ENCODE results near the gene LLCFC1.

Gene LLCFC1

GRCh38 chr7:142901426-142902259 lies 37.6 kb upstream of the LLCFC1 start:
- TF ChIP-seq CTCF (IDR thresholded peaks at IDR 0.05; ENCODE audit: borderline replicate concordance, insufficient read depth, low read depth, low read length) = no peak
- no peak overlapping the region for H3K4me3 ChIP-seq (ENCODE audit: low read depth, low read length)

- H3K4me3 ChIP-seq (ENCODE audit: low read depth, low read length) = no peak overlapping the region
- no peak for TF ChIP-seq CTCF (IDR thresholded peaks at IDR 0.05; ENCODE audit: borderline replicate concordance, insufficient read depth, low read depth, low read length)
These were observed 35.2 kb upstream of the LLCFC1 start for GRCh38 chr7:142904128-142904527.

GRCh38 chr7:142905759-142906158 lies 33.5 kb upstream of the LLCFC1 start:
- H3K4me3 ChIP-seq (ENCODE audit: low read depth, low read length) = no peak overlapping the region
- no peak for TF ChIP-seq CTCF (IDR thresholded peaks at IDR 0.05; ENCODE audit: borderline replicate concordance, insufficient read depth, low read depth, low read length)

GRCh38 chr7:142906643-142907042 lies 32.6 kb upstream of the LLCFC1 start:
- TF ChIP-seq CTCF (IDR thresholded peaks at IDR 0.05; ENCODE audit: borderline replicate concordance, insufficient read depth, low read depth, low read length) = no peak

GRCh38 chr7:142908290-142908689 lies 31.0 kb upstream of the LLCFC1 start:
- no peak for TF ChIP-seq CTCF (IDR thresholded peaks at IDR 0.05; ENCODE audit: borderline replicate concordance, insufficient read depth, low read depth, low read length)
- no peak overlapping the region for H3K4me3 ChIP-seq (ENCODE audit: low read depth, low read length)

More at GRCh38 chr7:142906643-142907042, 32.6 kb upstream of the LLCFC1 start:
- H3K4me3 ChIP-seq (ENCODE audit: low read depth, low read length) = no peak overlapping the region

- peak; percentile 56; the same call in 1 of the 2 replicates for TF ChIP-seq CTCF (IDR thresholded peaks at IDR 0.05; ENCODE audit: borderline replicate concordance, insufficient read depth, low read depth, low read length)
- H3K4me3 ChIP-seq (ENCODE audit: low read depth, low read length) = no peak overlapping the region
These were observed 30.1 kb upstream of the LLCFC1 start for GRCh38 chr7:142908921-142909890.
